ENCODE measurements around the gene IRX1. TPM values are rescaled to one million over a fixed set of nuclear protein-coding genes. Genes with fewer than 3 reads are reported as not detected.
A peak's percentile ranks its signal among the peaks of the same experiment; 100 is the strongest.

IRX1 gene
- total and polyA plus RNA-seq, 2 of the 8 experiments (the other 6 are each of a cell fraction or from before 2014, with no cell fraction given) = 2.6 to 3.9 TPM

GRCh38 chr5:3601911-3602782 lies 6.5 kb downstream of the IRX1 start:
- Histone ChIP-seq H3K79me1 (ENCODE audit: low read depth, low read length) (no peaks in the 10 kb centered on the region), H2AFZ (ENCODE audit: low read length) (no peak overlapping the region), H2BK20ac (ENCODE audit: low read length) (no peak overlapping the region), H3K9me3 (ENCODE audit: insufficient read depth in 2 of 2, low read depth in 1 of 2, low read length in 1 of 2) (no peaks in the 10 kb centered on the region), H3K4me3 (ENCODE audit: extremely low read depth in 1 of 4, insufficient read depth in 2 of 4, low read depth in 3 of 4, low read length in 4 of 4) (peak overlapping the region; percentile 24 to 69 (median 34)), H3K4me1 (replicated peaks in 1 of 4; ENCODE audit: control insufficient read depth in 3 of 4, insufficient read depth in 4 of 4, low read length in 3 of 4) (peaks cover 0 to 26% (median 17%) of the 10 kb centered on the region in 4 experiments; a peak in 6 of 7 replicates), H2AK5ac (ENCODE audit: low read depth, low read length) (peak overlapping the region; percentile 39; the same call in 1 of the 2 replicates), H3K79me2 (ENCODE audit: control insufficient read depth in 1 of 2, insufficient read depth in 2 of 2, low read length in 2 of 2) (0 out of 4 replicates have a peak, but pooled peaks cover 0 to 6% of the 10 kb centered on the region in 2 experiments), H3K27me3 (replicated peaks in 1 of 4; ENCODE audit: control insufficient read depth in 3 of 4, extremely low read depth in 1 of 4, insufficient read depth in 3 of 4, low read length in 3 of 4) (peaks cover 69 to 100% (median 89%) of the 10 kb centered on the region in 4 experiments), H3K14ac (ENCODE audit: insufficient read length) (no peak overlapping the region), H4K20me1 (replicated peaks in 1 of 2; ENCODE audit: control insufficient read depth in 1 of 2, insufficient read depth in 2 of 2, low read length in 2 of 2) (peaks cover 9% of the 10 kb centered on the region in 2 experiments), H3K56ac (replicated peaks; ENCODE audit: insufficient read length, low read depth, low read length) (no peak overlapping the region), H3K27ac (ENCODE audit: low read depth, low read length) (no peak overlapping the region), H4K91ac (replicated peaks; ENCODE audit: insufficient read length, low read length) (peak overlapping the region; percentile 58), H3K4ac (replicated peaks; ENCODE audit: insufficient read length, low read depth, low read length) (peak overlapping the region; percentile 16), H2BK15ac (ENCODE audit: low read length) (peak overlapping the region; percentile 16; the same call in 1 of the 2 replicates), H3K23me2 (ENCODE audit: low read depth, low read length) (peaks cover 31% of the 10 kb centered on the region; the same call in 1 of the 2 replicates), H2BK5ac (ENCODE audit: low read depth, low read length) (no peak overlapping the region), H2BK120ac (replicated peaks; ENCODE audit: low read depth, low read length) (no peak overlapping the region), H3K36me3 (ENCODE audit: control insufficient read depth in 2 of 4, insufficient read depth in 4 of 4, low read length in 3 of 4) (peaks cover 0 to 3% (median 0%) of the 10 kb centered on the region in 4 experiments; a peak in 2 of 8 replicates), H3K4me2 (ENCODE audit: insufficient read depth in 1 of 2, low read depth in 2 of 2, low read length in 2 of 2) (peak overlapping the region; percentile 78 to 81), H4K8ac (ENCODE audit: extremely low read depth, insufficient read depth, low read length) (peak overlapping the region; percentile 78; the same call in 1 of the 2 replicates), H3K9ac (replicated peaks in 1 of 4; ENCODE audit: extremely low read depth in 1 of 4, low read depth in 3 of 4, low read length in 3 of 4) (no peak overlapping the region), H4K5ac (ENCODE audit: insufficient read length, low read depth, low read length) (no peak overlapping the region), H3K18ac (ENCODE audit: extremely low read depth, low read length) (peak overlapping the region; percentile 4), H3K23ac (ENCODE audit: insufficient read length) (no peak overlapping the region), H2BK12ac (ENCODE audit: low read depth, low read length) (no peak overlapping the region)
- WGBS, 2 experiments (ENCODE audit: extremely low coverage in 1 of 2, insufficient coverage in 1 of 2, insufficient read length in 1 of 2, insufficient replicate concordance in 2 of 2, low coverage in 1 of 2, low lambda C conversion rate in 2 of 2, missing lambda C conversion rate in 1 of 2) = 3% methylated on average over 67 of the region's 73 CpGs; no CpG with 5 or more reads in 1 of the 2 experiments
- ChIA-PET POLR2A (ENCODE audit: partially characterized antibody) (interaction anchor here (1.3 kb wide), 1 partner anchor 9 kb away, joined by 3 read pairs; no protein-coding TSS in a partner anchor), CTCF (ENCODE audit: partially characterized antibody) (interaction anchor here (0.6 to 2.7 kb wide), 6 partner anchors 10 to 1157 kb away, joined by 3 to 15 read pairs (median 3); no protein-coding TSS in a partner anchor)
- peak in 1 of 2 experiments; percentile 56 for DNase-seq (ENCODE audit: low read depth in 1 of 2, low spot score in 2 of 2)
- FAIRE-seq = no peak
- TF ChIP-seq ATF3 (IDR thresholded peaks at IDR 0.05; ENCODE audit: insufficient read depth, low read depth, low read length) (no peak), RNF2 (IDR thresholded peaks at IDR 0.05; ENCODE audit: borderline replicate concordance, low read depth, low read length, missing control alignments, poor library complexity, severe bottlenecking) (peak; percentile 91), BACH1 (IDR thresholded peaks at IDR 0.05; ENCODE audit: low read length) (peak; percentile 38), RXRA (IDR thresholded peaks at IDR 0.05; ENCODE audit: insufficient read depth, low read depth, low read length) (no peak), KDM1A (IDR thresholded peaks at IDR 0.05; ENCODE audit: borderline replicate concordance, low read length) (no peak), SP2 (IDR thresholded peaks at IDR 0.05; ENCODE audit: low read length) (no peak), RAD21 (IDR thresholded peaks at IDR 0.05 in 1 of 2, conservative IDR thresholded peaks at IDR 0.05 in 1 of 2; ENCODE audit: low read depth in 2 of 2, low read length in 2 of 2) (no peak), BRCA1 (IDR thresholded peaks at IDR 0.05; ENCODE audit: low read depth, low read length) (no peak), CHD2 (IDR thresholded peaks at IDR 0.05; ENCODE audit: low read length) (no peak)
